K562 (cell line): ENCODE data around the gene BEST4. TPM values are rescaled to one million over a fixed set of nuclear protein-coding genes. Genes with fewer than 3 reads are reported as not detected.
A peak's percentile ranks its signal among the peaks of the same experiment; 100 is the strongest.

Source experiments
- AFF1 ChIP-seq, 2 experiments: fragments of 450-650 bp; IDR thresholded peaks; 2 replicates each; pipeline ENCODE4 v1.6.1; 2018; ENCODE audit warnings: mild to moderate bottlenecking in 2 of 2, low read depth in 1 of 2; ENCODE audit not compliant: partially characterized antibody in 2 of 2
- LCOR ChIP-seq: sonication (generic); formaldehyde crosslinking; IDR thresholded peaks from 2 replicates; pipeline ENCODE4 v1.8.0; 2022; ENCODE audit warnings: mild to moderate bottlenecking, missing genetic modification reagents
- NR4A1 ChIP-seq, 2 experiments: fragments of 250-450 bp in 1 of 2; fragments of 450-650 bp in 1 of 2; sonication (Bioruptor Pico) in 1 of 2; IDR thresholded peaks; 2 replicates each; pipeline versions ENCODE4 v1.4.0 to v1.6.1; 2016 to 2020; ENCODE audit warnings: mild to moderate bottlenecking in 2 of 2, missing compliant biosample characterization in 1 of 2, missing genetic modification characterization in 1 of 2, moderate library complexity in 1 of 2
- PCBP2 ChIP-seq: fragments of 200-400 bp; formaldehyde crosslinking; IDR thresholded peaks from 2 replicates; pipeline ENCODE4 v1.6.1; 2018; ENCODE audit warnings: low read length, low read depth, mild to moderate bottlenecking, moderate library complexity; ENCODE audit not compliant: poor library complexity, severe bottlenecking
- PHF21A ChIP-seq: fragments of 450-650 bp; IDR thresholded peaks from 2 replicates; pipeline ENCODE4 v1.6.1; 2017; ENCODE audit warnings: low read depth, borderline replicate concordance
- SMAD3 ChIP-seq: fragments of 450-650 bp; formaldehyde crosslinking; conservative IDR thresholded peaks from 2 replicates; pipeline ENCODE4 v1.4.0; 2020; ENCODE audit warnings: mild to moderate bottlenecking
- STAT5A ChIP-seq: IDR thresholded peaks from 2 replicates; pipeline ENCODE4 v1.6.1; 2012; ENCODE audit warnings: low read length, inconsistent platforms, borderline replicate concordance
- TOE1 ChIP-seq, 2 experiments: fragments of 450-650 bp in 1 of 2; sonication (generic) in 1 of 2; formaldehyde crosslinking in 1 of 2; IDR thresholded peaks; 2 replicates each; pipeline versions ENCODE4 v1.7.1 to v1.8.0; 2016 to 2022; ENCODE audit warnings: borderline replicate concordance in 2 of 2, mild to moderate bottlenecking in 2 of 2, antibody characterized with exemption in 1 of 2, inconsistent platforms in 1 of 2, low read depth in 1 of 2, missing genetic modification reagents in 1 of 2, moderate library complexity in 1 of 2
- ZNF174 ChIP-seq: fragments of 250-450 bp; sonication (Bioruptor Pico); IDR thresholded peaks from 2 replicates; pipeline ENCODE4 v1.4.0; 2020; ENCODE audit warnings: mild to moderate bottlenecking
- ZNF217 ChIP-seq: sonication (generic); formaldehyde crosslinking; IDR thresholded peaks from 2 replicates; pipeline ENCODE4 v1.8.0; 2022; ENCODE audit warnings: mild to moderate bottlenecking, missing genetic modification reagents
- ZNF407 ChIP-seq: fragments of 450-650 bp; IDR thresholded peaks from 2 replicates; pipeline ENCODE4 v1.6.1; 2016; ENCODE audit warnings: low read depth
- polyA plus RNA-seq, 8 experiments: library from polyadenylated mRNA; depleted of rRNA in 4 of 8; stranded (reverse) in 5 of 8; unstranded in 3 of 8; fragments of >200 nt; fragmentation: Nextera tagmentation in 2 of 8; fragmentation: Illumina TruSeq in 1 of 8; extraction: Ambion mirVana in 2 of 8; extraction: Trizol in 1 of 8; gene quantifications; 2 replicates each; pipeline versions ENCODE4 v1.2.1 to v1.2.3, GENCODE V29; 2011 to 2014; ENCODE audit warnings: inconsistent platforms in 1 of 8, missing spikeins in 1 of 8
- total RNA-seq, 7 experiments: library from RNA; depleted of rRNA in 6 of 7; stranded (reverse); fragments of >200 nt in 6 of 7; fragmentation: Illumina TruSeq in 2 of 7; extraction: Trizol in 2 of 7; gene quantifications; 2 replicates each; pipeline versions ENCODE4 v1.2.1 to v1.2.3, GENCODE V29; 2011 to 2021; ENCODE audit warnings: low replicate concordance in 1 of 7

BEST4 gene
- total and polyA plus RNA-seq, 9 of the 15 experiments (the other 6 are each of a cell fraction or from before 2014, with no cell fraction given) = 0.07 to 0.11 TPM; not detected in 7

GRCh38 chr1:44799770-44800584, 12.0 kb upstream of the BEST4 start, which contains the start of gene PLK3 (continued):
- TF ChIP-seq AFF1 (IDR thresholded peaks at IDR 0.05; ENCODE audit: low read depth in 1 of 2, partially characterized antibody in 2 of 2) = peak; percentile 23 to 41
- peak; percentile 92; the same call in 1 of the 2 replicates for TF ChIP-seq LCOR
- peak; percentile 7; the same call in 1 of the 2 replicates for TF ChIP-seq STAT5A
- TF ChIP-seq PHF21A = 0 out of 2 replicates have a peak, but pooled peaks have one; percentile 81
- no peak; the same call in 1 of the 2 replicates for TF ChIP-seq ZNF407
- TF ChIP-seq ZNF174 (CRISPR knock-in tag) = peak; percentile 73; the same call in 1 of the 2 replicates
- no peak for TF ChIP-seq NR4A1 (CRISPR knock-in tag; IDR thresholded peaks at IDR 0.05)
- peak; percentile 58; the same call in 1 of the 2 replicates for TF ChIP-seq NR4A1 (tag; IDR thresholded peaks at IDR 0.05)
- TF ChIP-seq SMAD3 (CRISPR knock-in tag) = peak; percentile 73; the same call in 1 of the 2 replicates
- TF ChIP-seq TOE1 (IDR thresholded peaks at IDR 0.05; ENCODE audit: borderline replicate concordance) = peak; percentile 88
- no peak for TF ChIP-seq TOE1 (CRISPR knock-in tag; IDR thresholded peaks at IDR 0.05; ENCODE audit: borderline replicate concordance, low read depth)
- no peak for TF ChIP-seq PCBP2
- TF ChIP-seq ZNF217 (CRISPR knock-in tag) = no peak
